NAMALWA (cell line): ENCODE results near the gene PIK3R3.
"Not testable (repeated sequence)": the region's sequence is repeated elsewhere in the genome, so short reads cannot be mapped to it uniquely, and the experiment has no call there.

Experiments used
- DNase-seq: peaks from one replicate; pipeline ENCODE4 v3.0.0-alpha.2; 2015; ENCODE audit warnings: low spot score

The PIK3R3 gene

DNA sequence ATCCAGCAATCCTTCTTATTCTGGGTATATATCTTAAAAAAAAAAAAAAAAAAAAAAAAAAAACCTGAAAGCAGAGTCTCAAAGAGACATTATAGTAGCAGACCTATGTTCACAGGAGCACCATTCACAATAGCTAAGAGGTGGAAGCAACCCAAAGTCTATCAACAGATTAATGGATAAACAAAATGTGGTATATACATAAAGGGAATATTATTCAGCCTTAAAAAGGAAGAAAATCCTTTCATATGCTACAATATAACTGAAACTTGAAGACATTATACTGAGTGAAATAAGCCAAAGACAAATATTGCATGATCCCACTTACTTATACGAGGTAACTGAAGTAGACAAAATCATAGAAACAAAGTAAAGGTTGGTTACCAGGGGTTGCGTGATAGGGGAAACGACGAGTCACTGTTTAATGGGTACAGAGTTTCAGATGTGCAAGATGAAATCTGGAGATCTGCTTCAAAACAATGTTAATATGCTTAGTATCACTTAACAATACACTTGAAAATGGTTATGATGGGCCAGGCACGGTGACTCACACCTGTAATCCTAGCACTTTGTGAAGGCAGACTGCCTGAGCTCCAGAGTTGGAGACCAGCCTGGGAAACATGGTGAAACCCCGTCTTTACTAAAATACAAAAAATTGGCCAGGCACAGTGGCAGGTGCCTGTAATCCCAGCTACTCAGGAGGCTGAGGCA, 29.5 kb downstream of the PIK3R3 start:
- DNase-seq = no peak

DNA sequence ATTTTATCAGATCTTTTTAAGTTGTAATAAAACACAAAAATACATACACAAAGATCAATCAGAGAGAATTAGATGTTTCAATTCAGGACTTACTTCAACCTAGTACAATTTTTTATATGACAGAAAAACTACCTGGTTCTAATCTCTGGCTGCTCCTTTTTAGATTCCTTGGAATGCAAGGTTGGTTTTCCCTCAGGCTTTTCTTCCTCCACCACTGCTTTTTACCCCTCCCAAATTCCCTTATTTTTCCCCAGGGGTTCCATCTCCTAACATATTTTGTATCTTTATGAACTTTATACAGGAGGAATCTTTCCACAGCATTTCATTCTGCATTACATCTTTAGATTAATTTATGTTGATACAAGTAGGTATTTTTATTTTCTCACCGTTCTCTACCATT, 33.2 kb downstream of the PIK3R3 start:
- no peak for DNase-seq

DNA sequence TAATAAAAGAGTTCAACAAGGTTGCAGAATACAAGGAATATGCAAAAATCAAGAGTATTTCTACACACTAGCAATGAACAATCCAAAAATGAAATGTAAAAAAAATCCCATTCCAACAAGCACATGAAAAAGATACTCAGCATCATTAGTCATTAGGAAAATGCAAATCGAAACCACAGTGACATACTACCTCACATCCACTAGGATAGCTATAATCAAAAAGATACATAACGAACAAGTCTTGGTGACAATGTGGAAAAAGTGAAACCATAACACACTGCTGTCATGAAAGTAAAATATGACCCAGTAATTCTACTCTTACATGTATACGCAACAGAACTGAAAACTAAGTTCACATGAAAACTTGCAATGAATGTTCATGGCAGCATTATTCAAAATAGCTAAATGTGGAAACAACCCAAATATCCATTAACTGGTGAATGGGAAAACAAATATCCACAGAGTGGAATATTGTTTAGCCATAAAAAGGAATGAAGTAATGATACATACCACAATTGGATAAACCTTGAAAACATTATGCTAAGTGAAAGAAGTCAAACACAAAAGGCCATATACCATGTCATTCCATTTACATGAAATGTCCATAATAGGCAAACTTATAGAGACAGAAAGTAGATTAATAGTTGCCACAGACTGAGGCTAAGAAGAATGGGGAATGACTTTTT, 34.3 kb downstream of the PIK3R3 start:
- DNase-seq = no peak

DNA sequence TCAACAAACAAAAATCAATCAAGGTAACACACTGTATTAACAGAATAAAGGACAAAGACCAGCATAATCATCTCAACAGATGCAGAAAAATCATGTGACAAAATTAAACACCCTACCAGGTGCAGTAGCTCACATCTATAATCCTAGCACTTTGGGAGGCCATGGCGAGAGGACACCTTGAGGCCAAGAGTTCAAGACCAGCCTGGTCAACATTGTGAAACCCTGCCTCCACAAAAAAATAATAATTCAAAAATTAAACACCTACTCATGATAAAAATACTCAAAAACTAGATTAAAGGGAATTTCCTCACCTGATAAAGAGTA, 35.3 kb downstream of the PIK3R3 start:
- DNase-seq = no peak

DNA sequence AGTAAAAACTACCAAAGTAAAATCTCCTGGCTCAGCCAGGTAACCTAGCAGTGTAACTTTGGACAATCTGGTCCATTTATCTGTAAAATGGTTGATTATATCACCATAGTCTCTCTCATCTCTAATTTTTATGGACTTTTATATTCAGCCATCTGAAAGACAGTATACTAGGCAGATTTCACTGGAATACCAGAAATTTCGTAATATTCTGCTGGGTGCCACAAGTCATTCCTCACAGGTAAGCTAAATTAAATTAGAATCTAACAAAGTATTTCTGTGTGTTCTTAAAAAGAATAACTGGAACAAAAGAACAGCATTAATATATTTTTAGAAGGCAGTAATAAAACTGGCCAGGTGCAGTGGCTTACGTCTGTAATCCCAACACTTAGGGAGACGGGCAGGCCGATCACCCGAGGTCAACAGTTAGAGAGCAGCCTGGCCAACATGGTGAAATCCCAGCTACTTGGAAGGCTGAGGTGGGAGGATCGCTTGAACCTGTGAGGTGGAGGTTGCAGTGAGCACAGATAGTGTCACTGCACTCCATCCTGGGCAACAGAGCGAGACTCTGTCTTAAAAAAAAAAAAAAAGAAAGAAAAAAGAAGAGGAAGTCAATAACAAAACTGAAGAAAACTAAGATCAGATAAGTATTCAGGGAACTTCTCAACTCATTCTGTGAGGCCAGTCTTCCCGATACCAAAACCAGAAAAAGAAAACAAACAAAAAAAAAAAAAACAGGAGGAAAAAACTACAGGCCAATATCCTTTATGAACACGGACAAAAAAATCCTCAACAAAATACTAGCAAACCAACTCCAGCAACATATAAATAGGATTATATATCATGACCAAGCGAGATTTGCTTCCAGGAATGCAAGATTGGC, 35.9 kb downstream of the PIK3R3 start:
- DNase-seq = no peak

DNA sequence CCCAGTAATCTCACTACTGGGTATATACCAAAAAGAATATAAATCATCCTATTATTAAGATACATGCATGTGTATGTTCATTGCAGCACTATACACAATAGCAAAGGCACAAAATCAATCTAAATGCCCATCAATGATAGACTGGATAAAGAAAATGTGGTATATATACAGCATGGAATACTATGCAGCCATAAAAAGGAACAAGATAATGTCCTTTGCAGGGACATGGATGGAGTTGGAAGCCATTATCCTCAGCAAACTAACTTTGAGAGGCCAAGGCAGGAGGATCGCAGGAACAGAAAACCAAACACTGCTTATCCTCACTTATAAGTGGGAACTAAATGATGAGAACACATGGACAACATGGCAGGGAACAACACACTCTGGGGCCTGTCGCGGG, 37.3 kb downstream of the PIK3R3 start:
- not testable (repeated sequence) for DNase-seq

DNA sequence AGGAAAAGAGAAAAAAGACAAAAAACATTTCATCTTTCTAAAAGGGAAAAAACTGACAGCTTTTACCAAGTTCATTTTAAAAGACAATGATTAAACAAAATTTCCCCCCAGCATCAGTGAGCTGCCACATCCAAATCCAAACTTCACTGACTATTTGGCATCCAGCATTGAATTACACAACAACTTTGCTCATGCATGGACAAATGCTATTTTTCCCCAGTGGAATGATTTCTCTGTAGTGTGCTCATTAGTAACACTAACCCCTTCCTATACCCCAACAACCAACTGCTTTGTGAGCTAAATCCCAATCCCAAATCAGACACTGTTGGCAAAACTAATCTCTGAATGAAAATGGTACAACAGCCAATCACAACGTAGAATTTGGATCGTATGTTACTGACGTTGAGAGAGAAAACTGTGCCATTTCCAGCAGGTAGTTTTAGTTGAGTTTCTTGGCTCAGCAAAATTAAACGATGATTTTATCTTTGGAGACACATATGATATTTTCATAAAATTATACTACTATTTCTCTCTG, 37.9 kb downstream of the PIK3R3 start:
- no peak for DNase-seq

DNA sequence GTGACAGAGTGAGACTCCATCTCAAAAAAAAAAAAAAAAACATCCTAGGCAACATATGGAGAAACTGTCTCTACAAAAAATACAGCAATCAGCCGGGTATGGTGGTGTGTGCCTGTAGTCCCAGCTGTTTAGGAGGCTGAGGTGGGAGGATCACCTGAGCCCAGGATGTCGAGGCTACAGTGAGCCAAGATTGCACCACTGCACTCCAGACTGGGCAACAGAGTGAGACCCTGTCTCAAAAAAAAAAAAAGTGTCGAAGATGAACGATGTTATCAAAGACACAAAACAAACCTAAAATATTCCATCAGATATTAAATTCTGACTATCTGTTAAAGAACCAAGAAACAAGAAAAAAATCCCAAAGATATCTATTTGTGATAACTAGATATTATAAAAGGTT, 38.6 kb downstream of the PIK3R3 start:
- not testable (repeated sequence) for DNase-seq

DNA sequence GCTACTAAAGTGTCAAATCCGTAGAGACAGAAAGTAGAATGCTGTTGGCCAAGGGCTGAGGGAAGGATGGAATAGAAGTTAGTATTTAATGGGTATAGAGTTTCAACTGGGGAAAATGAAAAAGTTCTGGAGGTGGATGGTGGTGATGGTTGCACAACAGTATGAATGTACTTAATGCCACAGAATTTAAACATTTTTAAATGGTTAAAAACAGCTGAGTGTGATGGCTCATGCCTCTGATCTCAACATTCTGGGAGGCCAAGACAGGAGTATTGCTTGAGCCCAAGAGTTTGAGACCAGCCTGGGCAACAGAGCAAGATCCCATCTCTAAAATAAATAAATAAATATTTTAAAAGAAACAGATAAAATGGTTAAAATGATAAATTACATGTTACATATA, 44.5 kb downstream of the PIK3R3 start:
- no peak for DNase-seq

DNA sequence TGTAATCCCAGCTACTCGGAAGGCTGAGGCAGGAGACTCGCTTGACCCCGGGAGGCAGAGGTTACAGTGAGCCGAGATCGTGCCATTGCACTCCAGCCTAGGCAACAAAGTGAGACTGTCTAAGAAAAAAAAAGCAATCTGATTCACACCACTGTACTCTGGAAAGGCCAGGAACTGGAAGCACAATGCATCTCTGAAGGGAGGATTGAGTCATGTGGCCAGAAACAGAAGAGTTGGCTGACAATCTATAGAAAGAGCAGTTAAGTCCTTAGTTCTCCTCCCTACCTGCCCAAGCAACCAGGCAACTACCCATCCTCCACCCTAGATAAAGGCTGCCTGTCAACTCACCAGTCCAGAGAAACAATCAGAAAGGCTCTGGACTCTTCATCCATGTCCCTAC, 45.9 kb downstream of the PIK3R3 start:
- no peak for DNase-seq

DNA sequence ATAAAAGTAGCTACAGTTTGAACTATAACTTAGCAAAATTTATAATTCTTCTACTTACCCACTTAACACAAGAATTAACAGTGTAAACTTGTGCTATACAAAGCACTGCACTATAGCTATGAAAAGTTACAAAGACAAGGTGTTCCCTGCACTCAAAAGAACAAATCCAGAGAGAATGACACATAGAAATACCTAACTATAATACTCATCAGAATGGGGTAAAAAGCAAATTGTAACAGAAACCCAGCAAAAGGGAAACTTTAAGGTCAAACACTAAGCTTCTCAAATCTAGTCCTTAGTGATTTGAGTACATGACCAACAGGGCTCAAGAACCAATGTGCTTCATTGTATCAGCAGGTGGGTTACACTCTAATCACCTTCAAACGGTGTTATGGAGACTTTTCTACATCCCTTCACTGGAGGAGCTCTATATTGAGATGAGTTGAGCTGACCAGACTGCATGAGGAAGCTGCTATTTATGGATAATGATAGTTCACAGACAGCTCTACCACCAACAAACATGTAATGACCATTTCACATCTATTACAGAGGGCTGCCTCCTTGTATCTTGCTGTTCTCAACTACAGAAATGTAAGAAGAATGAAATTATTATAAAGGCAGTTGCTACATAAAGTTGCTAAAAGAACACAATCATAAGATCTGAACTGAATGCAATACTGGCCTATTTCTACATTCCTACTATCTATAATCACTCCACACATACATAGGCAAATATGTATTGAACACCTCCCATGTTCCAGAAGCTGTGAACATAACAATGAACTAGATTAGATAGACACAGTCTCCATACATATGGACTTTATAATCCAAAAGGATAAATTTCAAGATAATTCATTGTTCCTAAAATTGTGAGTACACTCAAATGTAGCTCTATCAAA, 47.6 kb downstream of the PIK3R3 start:
- DNase-seq = no peak

DNA sequence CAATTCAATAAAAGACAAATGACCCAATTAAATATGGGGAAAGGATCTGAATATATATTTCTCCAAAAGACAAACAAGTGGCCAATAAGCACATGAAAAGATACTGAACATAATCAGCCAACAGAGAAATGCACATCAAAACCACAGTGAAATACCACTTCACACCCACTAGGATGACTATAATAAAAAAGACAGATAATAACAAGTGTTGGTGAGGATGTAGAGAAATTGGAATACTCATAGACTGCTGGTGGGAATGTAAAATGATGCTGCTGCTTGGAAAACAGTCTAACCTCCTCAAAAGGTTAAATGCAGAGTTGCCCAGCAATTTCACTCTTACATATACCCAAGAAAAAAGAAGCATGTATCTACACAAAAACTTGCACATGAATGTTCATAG, 48.9 kb downstream of the PIK3R3 start:
- no peak for DNase-seq

DNA sequence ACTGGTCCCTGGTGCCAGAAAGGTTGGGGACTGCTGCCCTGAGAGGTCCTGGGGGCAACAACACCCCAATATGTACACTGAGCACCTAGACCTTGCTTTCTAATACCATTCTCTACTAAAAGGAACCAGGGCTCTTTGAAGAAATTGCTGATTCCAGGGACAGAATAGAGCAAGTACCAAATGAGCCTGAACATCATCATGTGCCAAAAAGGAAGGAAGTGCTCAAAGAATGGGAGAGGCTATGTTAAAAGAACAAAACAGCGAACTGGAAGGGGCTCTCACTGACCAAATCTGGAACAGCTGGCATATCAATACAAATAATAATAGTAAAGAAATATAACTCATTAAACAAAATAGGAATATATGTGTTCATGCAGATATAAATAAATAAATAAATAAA, 50.8 kb downstream of the PIK3R3 start:
- no peak for DNase-seq

DNA sequence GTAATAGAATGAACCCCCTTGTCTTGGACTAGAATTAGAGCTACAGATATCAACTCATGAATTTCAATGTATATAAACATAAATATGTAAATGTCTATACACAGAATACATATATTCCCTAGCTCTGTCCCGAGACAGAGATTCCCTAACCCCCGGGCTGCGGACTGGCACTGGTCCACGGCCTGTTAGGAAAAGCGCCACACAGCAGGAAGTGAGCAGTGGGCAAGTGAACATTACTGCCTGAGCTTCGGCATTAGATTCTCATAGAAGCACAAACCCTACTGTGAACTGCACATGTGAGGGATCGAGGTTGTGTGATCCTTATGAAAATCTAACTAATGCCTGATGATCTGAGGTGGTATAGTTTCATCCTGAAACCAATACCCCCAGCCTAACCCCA, 51.2 kb downstream of the PIK3R3 start:
- no peak for DNase-seq

DNA sequence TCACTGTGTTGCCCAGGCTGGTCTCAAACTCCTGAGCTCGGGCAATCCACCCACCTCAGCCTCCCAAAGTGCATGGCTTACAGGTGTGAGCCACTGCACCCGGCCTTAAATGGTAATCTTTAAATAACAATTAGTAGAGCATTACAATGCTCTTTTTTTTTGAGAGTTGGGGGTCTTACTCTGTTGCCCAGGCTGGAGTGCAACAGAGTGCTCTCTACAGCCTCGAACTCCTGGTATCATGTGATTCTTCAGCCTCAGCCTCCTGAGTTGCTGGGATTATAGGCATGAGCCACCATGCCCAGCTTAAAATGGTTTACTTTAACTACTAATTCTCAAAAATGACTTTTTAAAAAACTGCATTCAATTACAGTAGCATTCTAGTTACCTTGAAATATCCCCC, 52.2 kb downstream of the PIK3R3 start:
- no peak for DNase-seq

DNA sequence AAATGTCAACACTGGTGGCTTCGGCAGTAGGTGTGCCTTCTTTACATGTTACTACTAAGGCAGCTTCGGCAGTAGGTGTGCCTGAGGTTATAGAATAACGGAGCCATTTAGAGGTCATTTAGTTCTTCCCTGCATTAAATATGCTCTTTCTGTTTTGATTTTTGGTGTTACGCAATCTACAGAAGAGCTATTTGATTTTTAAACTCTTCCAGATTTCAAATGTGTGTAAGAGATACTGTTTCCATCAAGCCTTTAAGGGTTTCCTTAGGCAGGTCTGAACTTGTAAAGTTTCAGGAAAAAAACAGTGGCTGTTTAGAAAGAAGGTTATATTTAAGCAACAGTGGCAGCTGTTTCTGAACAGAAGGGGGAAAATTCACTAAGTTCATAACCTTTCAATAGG, 54.8 kb downstream of the PIK3R3 start:
- no peak for DNase-seq

DNA sequence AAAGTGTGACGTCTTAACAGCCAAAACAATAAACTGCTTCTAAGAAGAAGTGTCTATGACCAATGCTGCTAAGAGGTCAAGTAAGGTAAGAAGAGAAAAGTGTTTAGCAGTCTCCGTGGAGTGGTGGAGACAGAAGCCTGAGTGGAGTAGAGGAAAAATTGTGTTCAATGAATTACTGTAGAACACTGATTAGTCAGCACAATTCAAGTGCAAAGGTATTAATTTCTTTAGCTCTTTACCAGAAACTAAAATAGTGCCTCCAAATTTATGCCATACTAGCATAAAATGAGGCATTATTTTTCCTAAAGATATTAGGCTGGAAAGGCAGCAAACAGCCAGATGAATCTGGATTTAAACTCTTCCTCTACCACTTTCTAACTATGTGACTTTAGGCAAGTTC, 56.1 kb downstream of the PIK3R3 start:
- DNase-seq = no peak

DNA sequence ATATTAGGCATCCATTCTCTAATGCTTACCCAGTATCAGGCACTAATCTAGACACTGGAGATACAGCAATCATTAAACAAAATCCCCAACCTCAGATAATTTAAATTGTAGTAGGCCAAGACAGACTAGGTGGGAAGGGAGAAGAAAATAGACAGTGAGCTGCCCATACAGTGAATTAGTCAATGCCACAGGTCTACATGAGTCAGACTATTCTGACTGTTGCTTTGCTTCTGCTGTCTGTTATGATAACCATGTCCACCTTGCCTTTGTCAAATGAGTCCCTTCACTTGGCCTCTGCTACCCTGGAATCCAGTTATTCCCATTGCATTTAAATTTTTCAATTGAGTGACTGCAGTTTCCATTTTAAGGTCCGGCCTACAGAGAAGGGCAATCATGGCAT, 59.5 kb downstream of the PIK3R3 start:
- DNase-seq = no peak

DNA sequence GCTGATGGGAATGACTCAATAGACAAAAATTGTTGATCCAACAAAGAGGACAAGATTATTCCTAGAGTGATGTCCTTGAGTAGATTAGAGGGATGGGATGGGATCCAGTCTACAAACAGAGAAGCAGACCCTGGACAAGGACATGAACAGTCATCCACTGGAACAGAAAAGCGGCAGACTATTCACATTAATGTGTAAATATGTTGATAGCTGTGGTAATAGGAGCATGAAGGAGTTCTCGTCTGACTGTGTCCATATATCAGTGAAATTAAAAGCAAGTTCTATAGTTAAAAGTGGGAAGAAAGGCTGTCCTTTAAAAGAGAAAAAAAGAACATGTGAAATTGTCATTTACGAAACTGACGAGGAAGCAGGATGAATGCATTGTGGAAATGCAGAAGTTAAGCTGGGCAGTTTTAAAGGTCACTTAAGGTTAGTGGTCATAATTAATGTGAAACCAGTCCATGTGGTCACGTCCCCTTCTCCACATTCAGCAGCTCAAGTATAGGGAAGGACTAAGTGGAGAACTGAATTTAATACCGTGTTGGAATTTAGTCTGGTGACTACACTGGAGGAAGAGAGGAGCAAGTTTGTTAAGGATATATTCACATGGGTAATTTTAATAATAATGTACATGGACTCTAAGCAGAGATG, 62.1 kb downstream of the PIK3R3 start:
- no peak for DNase-seq

DNA sequence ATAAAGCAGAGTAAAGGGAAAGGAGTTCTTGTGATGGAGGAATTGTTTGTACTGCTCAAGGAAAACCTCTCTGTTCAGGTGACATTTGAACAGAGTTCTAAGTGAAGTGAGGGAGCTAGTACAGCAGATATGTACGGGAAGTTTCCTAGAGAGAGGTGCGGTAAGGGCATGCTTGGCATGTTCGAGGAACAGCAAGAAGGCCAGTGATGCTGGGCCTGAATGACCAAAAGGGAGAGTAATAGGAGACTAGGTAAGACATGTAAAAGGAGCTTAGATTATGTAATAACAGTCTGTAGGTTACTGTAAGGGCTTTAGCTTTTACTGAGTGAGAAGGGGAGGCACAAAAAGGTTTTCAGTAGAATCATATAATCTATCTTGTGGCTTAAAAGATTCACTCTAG, 63.9 kb downstream of the PIK3R3 start:
- no peak for DNase-seq

DNA sequence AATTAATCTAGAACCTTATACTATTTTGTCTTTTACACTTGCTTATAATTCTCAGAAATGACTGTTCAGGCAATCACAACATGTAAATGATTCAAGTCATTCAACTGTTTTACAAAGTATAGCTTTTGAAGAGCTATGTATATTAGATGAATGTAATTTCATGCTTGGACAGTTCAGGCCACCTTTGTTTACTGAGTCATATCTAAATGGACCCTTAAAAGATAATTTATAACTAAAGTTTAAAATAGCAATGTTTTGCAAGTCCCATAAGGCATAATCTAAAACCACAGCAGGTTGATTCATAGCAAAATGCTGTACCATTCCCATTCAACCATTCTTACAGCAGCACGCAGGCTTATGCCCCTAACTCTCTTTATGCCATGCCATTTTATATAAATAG, 64.8 kb downstream of the PIK3R3 start:
- DNase-seq = no peak
